Testis (tissue), 2 donors: ENCODE measurements around the gene LDLRAD4.

Source experiments
- POLR2A ChIP-seq: fragments of 450-650 bp; IDR thresholded peaks from one replicate; pipeline ENCODE4 v1.6.1; 2017; ENCODE audit warnings: antibody characterized with exemption, mild to moderate bottlenecking, moderate library complexity
- TF ChIP-seq, protein P1 (sequence below), 3 experiments: fragments of 450-650 bp in 2 of 3; fragments of 200-600 bp in 1 of 3; sonication (generic) in 1 of 3; IDR thresholded peaks; one replicate each; pipeline ENCODE4 v1.5.1; 2016 to 2019; ENCODE audit warnings: antibody characterized with exemption in 3 of 3, mild to moderate bottlenecking in 2 of 3, moderate library complexity in 1 of 3

GRCh38 chr18:13371689-13372418 is 153.3 kb downstream of the LDLRAD4 start:
- TF ChIP-seq, protein P1, sequence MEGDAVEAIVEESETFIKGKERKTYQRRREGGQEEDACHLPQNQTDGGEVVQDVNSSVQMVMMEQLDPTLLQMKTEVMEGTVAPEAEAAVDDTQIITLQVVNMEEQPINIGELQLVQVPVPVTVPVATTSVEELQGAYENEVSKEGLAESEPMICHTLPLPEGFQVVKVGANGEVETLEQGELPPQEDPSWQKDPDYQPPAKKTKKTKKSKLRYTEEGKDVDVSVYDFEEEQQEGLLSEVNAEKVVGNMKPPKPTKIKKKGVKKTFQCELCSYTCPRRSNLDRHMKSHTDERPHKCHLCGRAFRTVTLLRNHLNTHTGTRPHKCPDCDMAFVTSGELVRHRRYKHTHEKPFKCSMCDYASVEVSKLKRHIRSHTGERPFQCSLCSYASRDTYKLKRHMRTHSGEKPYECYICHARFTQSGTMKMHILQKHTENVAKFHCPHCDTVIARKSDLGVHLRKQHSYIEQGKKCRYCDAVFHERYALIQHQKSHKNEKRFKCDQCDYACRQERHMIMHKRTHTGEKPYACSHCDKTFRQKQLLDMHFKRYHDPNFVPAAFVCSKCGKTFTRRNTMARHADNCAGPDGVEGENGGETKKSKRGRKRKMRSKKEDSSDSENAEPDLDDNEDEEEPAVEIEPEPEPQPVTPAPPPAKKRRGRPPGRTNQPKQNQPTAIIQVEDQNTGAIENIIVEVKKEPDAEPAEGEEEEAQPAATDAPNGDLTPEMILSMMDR (IDR thresholded peaks at IDR 0.05), result no peak
- TF ChIP-seq POLR2A, result no peak
